NCI-H748 treated with DMSO at 0.1 percent for 48 hours (cell line): ENCODE measurements around the gene CCT7.
"Not testable (repeated sequence)": the region's sequence is repeated elsewhere in the genome, so short reads cannot be mapped to it uniquely, and the experiment has no call there.

Experiments
- DNase-seq: peaks from one replicate; lab custom pipeline; 2025; lab: John Stamatoyannopoulos, UW

The CCT7 gene

DNA sequence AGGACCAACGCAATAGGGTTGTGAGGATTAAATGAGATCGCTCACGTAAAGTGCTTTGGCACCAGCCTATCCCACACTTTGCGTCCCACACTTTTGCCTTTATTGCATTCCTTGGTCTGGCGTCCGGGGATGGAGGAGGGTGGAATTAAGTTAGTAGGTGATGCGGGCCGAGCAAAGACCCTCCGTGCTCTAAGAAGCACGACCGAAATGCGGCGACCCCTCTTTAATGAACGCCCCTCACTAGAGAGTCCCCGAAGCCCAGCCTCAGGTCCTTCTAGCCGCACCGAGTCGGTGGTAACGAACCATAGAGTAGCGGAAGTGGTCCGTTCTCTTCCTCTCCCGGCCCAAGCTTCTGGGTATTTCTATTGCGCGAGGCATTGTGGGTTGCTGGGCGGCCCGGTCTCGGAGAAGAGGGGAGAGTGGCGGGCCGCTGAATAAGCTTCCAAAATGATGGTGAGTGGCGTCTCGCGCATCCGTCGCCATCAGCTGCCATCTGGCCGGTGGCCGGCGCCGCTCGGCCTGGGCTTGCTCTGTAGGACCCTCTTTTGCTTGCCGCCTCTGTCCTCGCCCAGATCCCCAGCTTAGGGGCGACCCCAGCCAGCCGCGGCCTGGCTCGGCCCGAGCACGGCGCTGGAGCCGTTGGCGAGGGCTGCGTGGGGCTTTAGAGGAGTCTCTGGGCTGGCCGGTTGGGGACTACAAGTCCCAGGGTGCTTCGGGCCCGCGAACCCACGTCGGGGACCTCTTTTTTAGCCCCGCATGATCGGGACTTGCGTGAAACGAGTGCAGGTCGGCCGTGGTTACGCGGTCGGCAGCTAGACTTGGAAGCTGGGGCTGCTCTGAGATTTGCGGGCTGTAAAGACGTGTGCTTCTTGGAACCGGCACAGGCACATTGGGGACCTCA, at the start of gene CCT7:
Gene CCT7 (plus strand): TSS at position 377 of the 901 bp plus-strand sequence. CDS start 71 bp downstream, at position 448.
- peak; percentile 68 for DNase-seq

DNA sequence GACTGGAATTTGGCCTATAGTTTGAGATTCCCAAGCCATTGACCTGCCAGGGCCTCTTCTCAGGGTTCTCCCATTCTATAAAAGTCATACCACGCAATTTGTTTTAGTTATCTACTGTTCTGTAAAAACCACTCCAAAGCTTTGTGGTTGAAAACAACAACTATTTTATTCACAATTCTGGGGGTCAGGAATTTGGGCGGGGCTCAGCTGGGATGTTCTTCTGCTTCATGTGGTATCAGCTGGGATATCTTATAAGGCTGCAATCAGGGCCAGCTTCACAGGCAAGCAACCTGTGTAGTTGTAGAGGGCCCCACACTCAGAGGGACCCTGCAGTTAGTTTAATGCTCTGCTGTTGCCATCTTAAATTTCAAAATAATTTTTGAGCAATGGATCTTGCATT, 48.1 kb upstream of the CCT7 start:
- no peak for DNase-seq

DNA sequence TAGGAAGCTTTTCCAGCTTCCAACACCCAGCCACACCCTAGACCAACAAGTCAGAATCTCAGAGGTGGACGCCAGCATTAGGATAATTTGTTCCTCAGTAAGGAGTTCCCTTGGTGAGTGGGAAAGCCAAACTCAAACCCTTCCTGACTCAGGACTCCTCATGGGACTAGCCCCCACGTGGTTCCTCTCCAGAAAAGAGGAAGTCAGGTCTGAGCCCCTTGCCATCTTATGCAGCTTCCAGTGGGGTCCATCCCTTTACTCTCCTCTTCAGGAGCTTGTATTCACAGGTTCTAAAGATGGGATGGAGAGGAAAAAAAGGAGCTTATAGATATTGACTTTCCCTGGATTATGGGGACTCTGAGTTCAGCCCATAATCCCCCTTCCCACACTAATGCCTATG, 46.6 kb upstream of the CCT7 start:
- no peak for DNase-seq

DNA sequence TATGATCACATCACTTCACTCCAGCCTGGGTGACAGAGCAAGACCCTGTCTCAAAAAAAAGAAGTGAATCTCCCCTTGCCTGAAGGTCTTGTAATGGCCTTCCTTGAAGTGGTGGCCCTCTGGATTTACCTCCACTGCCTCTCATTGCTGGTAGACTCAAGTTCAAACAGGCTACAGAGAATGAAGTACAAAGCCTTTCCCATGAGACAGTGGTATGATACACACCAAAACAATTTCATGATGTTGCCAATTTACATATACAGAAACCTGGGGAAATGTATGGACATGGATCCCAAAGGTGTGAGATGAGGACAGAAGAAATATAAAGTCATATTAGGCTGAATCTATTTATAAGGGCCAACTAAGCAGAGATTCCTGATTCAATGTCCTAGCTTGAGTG, 36.5 kb upstream of the CCT7 start:
- DNase-seq: no peak

DNA sequence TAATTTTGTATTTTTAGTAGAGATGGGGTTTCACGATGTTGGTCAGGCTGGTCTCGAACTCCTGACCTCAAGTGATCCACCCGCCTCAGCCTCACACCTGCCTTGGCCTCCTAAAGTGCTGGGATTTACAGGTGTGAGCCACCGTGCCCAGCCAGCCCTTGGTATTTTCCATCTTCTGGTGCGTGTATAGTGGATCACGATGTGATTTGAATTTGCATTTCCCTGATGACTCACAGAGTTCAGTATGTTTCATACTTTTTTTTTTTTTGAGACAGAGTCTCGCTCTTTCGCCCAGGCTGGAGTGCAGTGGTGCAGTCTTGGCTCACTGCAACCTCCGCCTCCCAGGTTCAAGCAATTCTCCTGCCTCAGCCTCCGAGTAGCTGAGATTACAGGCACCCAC, 33.8 kb upstream of the CCT7 start:
- not testable (repeated sequence) for DNase-seq

DNA sequence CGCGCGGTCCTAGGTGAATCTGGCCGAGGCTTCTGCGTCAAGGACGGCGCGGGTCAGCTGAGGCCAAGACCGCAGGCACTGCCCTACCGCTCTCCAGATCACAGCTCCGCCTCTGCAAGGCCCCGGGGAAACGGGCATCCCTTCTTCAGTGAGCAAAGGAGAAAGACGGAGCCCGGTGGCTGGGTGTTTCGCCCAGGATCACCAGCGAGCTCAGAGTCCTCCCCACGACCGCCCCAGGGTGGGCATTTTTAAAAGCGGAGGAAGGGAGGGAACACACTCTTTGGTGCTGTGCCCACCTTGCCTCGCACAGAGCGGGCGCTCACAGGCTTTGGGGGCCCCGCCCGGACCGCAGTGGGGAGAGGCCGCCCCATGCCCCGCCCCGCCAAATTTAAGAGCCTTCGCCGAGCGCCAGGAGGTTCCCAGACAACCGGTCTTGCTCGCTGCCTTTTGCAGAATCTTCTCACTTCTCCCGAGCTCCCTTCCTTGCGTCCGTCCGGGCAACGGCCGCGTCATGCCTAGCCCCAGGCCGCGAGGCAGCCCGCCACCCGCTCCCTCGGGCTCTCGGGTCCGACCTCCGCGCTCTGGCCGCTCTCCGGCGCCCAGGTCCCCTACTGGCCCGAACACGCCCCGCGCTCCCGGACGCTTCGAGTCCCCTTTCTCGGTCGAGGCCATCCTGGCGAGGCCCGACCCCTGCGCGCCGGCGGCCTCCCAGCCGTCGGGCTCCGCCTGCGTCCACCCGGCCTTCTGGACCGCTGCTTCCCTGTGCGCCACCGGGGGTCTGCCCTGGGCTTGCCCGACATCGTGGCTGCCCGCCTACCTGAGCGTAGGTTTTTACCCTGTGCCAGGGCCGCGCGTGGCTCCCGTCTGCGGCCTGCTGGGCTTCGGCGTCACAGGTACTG, 31.7 kb upstream of the CCT7 start, which contains the start of gene NOTO:
Gene NOTO (plus strand): TSS at position 419 of the 899 bp plus-strand sequence. CDS start 93 bp downstream, at position 512.
- peak; percentile 9 for DNase-seq

DNA sequence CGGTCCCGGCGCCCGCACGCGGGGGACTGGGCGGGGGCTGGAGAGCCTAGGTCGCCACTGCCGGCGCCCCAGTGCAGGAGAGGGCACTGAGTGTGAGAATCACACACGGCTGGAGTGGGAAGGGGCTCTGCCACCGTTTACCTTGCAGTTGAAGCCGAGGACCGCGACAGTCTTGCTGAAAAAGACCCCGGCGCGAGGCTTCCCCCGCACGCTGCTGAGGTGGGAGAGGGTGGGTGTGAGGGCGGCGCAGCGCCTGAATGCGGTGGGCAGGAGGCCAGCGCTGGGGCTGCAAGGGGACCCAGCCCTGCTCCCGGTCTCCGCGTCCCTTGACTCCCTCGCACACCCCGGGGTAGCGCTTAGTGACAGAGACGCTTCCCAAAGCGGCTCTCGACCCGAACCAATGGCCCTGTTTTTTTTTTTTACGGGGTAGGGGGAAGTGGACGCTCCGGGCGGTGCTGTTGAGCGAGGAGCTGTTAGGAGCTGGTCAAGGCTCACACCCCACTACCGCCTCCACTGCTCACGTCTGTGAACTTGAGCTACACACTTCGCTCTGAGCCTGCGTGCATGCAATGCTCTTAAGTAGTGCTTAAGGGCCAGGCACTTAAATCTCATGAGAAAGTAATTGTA, 30.9 kb upstream of the CCT7 start:
- DNase-seq: no peak

DNA sequence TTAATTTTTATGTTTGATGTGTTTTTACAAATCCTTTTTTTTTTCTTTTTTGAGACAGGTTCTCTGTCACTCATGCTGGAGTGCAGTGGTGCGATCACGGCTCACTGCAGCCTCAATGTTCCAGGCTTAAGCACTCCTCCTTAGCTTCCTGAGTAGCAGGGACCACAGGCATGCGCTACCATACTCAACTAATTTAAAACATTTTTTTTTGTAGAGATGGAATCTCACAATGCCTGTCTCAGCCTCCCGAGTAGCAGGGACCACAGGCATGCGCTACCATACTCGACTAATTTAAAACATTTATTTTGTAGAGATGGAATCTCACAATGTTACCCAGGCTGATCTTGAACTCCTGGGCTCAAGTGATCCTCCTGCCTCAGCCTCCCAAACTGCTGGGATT, 28.5 kb upstream of the CCT7 start:
- DNase-seq: no peak

DNA sequence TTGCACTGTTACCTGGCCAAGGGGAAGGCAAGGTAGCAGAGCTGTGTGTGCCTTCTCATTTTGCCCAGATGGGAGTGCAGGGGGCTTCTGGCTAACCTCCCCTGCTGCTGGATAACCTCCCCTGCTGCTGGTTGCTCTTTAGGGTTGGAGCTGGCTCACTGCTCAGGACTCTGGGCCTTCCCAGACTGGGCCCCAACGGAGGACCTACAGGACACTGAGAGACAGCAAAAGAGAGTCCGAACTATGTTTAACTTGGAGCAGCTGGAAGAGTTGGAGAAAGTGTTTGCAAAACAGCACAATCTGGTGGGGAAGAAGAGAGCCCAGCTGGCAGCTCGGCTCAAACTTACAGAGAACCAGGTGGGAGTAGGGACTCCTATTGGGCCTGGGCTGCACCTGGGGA, 25.9 kb upstream of the CCT7 start:
- no peak for DNase-seq

DNA sequence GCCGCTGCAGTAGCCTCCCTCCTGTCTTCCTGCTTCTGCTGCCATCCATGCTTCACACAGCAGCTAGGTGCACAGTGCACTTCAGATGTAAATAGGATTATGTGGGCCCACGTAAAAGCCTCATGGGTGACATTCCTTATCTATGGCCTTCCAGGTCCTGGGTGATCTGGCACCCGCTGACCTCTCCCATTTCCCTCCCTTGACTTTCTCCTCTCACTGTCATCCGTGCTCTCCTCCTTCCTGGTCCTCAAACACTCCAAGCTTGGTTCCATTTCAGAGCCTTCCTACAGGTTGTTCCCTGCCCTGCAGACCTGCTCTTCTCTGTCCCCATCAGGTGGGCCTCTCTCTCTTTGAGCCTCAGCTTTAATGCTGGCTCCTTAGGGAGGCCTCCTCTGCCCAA, 24.1 kb upstream of the CCT7 start:
- no peak for DNase-seq

DNA sequence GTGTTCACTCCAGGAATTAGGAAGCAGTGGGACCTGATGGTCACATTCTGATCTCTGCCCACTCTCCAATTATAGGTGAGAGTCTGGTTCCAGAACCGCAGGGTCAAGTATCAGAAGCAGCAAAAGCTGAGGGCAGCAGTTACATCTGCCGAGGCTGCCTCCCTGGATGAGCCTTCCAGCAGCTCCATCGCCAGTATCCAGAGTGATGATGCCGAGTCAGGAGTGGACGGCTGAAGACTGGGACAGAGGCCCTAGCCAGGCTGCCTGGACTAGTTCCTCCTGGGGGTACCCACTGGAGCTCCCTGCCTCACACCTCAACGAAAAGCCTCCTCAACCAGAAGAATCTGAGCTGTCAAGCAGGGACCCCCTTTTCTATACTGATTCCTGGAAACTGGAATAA, 23.4 kb upstream of the CCT7 start:
- DNase-seq: no peak

DNA sequence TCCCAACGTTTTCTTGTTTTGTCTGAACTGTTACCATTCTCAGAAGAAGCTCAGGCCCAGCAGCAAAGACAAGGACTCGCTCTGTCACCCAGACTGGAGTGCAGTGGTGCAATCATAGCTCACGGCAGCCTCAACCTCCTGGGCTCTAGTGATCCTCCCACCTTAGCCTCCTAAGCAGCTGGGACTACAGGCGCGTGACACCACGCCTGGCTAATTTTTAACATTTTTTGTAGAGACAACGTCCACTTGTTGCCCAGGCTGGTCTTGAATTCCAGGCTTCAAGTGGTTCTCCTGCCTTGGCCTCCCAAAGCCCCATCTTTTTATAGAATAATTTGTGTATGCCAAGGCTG, 22.0 kb upstream of the CCT7 start:
- DNase-seq: no peak

DNA sequence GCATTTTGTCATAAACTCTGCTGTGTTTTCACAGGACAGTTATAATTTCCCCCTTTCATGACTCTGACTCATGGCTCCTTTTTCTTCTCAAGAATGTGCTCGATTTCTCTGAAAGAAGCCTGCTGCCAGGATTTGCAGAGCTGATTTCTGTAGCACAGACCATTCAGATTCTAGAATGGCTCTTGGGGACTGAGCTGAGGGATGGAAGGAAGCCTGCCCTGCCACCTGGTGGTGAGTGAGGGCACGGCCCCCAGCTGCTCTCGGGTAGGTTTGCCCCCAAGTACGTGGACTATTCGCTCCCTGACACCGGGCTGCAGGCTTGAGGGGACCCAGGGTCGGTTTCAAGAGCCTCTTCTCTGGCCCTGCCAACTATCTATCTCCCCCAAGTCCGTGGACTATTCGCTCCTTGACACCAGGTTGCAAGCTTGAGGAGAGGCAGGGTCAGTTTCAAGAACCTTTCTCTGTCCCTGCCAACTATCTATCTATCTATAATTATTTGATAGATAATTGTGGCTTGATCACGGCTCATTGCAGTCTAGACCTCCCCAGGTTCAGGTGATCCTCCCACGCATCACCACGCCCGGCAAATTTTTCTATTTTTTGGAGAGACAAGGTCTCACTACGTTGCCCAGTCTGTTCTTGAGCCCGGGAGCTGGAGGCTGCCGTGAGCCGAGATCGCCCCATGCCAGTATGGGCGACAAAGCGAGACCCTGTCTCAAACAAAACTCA, 21.5 kb upstream of the CCT7 start:
- DNase-seq: peak; percentile 17

DNA sequence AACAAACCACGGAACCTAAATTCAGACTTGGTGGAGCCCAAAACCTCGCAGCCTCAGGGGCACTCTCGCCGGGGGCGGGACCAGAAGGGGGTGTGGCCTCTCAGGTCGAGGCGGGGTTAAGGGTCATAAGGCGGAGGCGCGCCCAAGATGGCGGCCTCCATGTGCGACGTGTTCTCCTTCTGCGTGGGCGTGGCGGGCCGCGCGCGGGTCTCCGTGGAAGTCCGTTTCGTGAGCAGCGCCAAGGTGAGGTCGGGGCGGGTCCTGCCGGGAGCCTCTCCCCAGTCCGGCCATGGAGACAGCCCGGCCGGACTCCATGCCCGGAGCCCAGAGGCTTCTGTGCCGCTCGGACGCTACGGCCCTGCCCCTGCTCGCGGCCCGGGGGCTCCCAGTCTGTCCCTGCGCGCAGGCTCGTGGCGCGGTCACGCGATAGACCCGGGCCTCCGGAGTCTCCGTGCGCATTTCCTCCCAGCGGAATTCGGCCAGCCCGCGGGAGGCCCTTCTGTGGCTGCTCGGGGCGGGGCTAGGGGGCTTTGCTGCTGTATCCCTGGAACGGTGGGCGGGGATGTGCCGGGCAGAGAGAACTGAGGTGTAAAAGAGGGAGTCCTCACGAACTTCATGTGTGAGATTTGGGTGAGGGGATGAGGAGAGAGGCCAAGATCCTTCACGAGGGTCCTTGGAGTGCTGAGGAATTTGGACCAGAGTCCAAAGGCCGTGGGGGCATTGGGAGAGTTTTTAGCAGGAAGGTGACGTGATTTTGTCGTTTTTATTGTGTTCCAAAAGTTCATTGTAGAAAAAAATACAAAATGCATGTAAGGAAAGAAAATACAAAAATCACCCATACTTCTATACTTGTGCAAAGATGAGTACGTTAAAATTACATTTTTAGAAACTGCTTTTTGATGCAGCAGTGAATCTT, 19.7 kb upstream of the CCT7 start, which contains the start of gene SMYD5:
Gene SMYD5 (plus strand): TSS at position 126 of the 916 bp plus-strand sequence. CDS start 22 bp downstream, at position 148.
- DNase-seq: peak; percentile 10

DNA sequence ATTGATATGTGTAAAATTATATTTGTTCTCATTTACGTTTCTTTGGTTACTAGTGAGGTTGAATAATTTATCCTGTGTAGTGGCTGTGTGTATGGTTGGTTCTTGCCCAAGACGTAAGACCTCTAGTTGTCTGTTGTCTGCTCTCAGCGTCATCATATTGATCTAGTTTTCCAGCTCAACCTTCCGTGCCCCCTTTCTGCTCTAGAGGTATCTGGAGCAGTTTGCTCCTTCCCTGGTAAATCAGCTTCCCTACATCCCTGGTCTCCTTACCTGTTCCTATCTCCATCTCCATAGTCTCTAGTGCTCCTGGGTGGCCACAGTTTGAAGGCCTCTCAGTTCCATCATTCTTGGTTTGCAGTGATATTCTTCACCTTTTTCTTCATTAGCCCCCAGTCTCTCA, 18.9 kb upstream of the CCT7 start:
- no peak for DNase-seq

DNA sequence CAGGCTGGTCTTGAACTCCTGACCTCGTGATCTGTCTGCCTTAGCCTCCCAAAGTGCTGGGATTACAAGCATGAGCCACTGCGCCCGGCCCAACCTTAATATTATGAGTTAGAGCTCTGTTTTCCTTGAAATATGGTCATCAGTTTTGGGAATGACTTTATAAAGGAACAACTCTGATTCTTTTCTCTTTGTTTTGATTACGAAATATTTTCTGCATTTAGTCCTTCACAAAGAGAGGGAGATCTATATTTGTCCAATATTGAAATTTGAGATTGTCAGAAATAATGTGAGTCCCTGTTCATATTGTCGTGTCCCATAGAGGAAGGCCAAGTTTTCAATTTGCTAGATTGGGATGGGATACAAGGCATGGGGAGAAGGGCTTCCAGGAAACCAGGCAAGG, 16.9 kb upstream of the CCT7 start:
- DNase-seq: no peak

DNA sequence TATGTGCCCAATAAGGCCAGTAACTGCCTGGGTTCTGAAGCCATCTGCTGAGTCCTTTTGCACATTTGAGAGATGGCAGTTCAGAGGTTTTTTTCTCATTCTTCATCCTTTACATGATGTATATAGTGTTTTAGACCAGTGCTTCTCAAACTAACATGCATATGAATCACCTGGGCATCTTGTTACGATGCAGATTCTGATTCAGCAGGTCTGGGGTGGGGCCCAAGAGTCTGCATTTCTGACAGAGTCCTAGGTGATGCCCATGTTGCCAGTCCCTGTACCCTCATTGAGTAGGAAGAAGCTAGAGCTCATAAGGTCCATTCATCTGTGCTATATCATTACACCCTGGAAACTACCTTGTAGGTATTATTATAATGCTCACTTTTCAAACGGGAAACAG, 16.3 kb upstream of the CCT7 start:
- DNase-seq: no peak

DNA sequence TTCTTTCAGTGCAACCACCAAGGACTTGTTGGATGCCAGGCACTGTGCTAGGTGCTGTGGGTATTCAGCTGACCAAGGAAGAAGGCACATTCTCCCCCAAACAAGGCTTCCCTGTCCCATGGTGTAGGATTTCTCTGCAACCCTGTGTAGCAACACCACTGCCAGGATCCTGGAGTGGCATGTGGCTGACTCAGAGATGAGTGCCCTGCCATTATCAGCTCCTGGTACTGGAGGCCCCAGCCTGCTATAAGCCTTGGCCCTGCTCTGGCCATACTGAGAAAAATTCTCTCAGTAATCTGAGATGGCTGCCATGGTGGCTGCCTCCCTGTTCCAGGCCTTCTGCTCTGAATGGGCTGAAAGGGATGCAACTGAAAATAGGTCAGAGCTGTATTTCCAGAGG, 15.8 kb upstream of the CCT7 start:
- DNase-seq: no peak

DNA sequence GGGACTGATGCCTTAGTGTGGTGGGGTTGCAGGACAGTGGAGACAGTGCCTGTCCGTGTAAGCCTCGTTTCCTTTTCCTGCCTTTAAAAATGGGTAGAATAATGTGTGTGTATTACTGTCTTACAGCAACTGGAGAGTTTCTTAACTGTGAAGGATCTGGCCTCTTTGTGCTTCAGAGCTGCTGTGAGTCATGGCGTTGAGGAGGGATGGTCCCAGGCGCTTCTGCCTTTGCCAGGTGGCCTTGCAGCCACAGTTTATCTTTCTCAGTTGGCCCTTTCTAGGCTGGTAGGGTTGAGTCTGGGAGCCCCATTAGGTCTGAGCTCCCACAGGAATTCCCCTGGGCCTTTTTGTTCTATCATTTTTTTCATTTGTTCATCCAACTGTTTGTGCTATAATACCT, 10.3 kb upstream of the CCT7 start:
- no peak for DNase-seq

DNA sequence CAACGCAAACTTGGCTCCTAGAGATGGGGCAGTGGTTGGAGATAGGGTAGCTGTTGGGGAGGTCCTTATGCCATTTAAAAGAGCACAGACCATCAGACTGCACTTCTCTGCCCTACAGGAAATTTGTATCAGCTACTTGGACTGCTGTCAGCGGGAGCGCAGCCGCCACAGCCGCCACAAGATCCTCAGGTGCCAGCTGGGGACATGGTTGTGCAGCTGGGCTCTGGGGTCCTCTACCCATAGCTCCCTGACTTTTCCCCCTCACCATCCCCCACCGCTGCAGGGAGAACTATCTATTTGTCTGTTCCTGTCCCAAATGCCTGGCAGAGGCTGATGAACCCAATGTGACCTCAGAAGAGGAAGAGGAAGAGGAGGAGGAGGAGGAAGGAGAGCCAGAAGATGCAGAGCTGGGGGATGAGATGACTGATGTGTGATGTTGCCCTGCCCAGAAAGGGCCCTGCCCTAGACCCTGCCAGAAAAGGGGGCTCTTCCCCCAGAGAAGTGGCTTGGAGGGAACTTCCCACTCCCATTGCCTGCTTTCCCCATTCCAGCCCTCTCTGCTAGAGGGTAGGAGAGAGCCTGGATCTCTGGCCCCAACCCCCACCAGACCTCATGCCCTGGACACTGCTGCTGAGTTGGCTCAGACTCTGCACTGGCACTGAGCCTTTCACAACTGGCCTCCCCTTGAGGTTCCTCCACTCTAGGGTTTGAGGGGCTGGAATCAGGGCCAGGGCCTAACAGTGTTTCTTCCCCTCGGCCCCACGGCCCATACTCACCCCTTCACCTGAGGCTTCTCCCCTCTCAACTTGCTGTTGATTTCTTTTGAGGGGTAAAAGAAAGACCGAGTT, 8.4 kb upstream of the CCT7 start:
- no peak for DNase-seq
